ENCODE measurements around the gene PRAC1.

The PRAC1 gene

GRCh38 chr17:48722201-48722907, at the start of gene PRAC1:
TSS of gene PRAC1 (minus strand) at chr17:48722518. CDS start at chr17:48722392, 126 bp downstream.
- DNase-seq = no peak

DNA sequence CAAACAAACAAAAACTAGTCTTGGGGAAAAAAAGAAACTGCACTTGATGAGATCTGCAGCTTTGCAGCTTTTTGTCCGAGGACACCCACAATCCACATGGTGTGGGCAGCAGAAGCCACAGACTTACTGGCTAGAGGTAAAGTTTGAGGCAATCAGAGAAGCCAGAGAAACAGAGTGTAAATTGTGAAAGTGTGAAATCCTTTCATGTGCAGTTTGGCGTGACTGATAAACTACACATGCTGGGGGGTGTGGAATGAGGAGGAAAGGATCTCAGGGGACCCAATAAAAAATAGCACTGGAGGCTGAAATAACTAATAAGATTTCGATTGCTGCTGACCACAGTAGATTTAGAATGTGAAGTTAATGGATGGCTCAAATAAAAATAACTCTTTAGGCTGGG, 48.6 kb upstream of the PRAC1 start:
- no peak for DNase-seq

GRCh38 chr17:48769009-48769675, 46.8 kb upstream of the PRAC1 start:
- no peak for DNase-seq

- DNase-seq = no peak
Measured at GRCh38 chr17:48767263-48767774, 45.0 kb upstream of the PRAC1 start.

- DNase-seq = no peak
Measured at GRCh38 chr17:48761114-48761513, 38.8 kb upstream of the PRAC1 start.

GRCh38 chr17:48760411-48760810, 38.1 kb upstream of the PRAC1 start:
- no peak for DNase-seq

DNA sequence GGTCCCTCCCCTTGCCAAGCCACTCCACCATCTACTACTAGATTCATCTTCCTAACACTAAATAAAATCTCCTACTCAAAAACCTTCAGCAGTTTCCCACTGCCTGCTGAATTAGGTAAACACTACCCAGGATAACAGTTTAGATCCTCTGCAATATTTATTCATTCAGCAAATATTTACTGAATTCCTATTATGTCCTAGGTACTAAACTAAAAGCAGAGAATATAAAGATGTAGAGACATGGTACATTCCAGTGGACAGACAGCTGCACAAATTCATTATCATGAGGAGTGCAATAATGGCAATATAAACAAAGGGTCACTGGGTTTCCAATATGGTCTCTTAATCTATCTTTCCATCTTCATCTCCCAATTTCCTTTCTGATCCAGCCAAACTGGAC, 37.0 kb upstream of the PRAC1 start:
- no peak for DNase-seq

DNA sequence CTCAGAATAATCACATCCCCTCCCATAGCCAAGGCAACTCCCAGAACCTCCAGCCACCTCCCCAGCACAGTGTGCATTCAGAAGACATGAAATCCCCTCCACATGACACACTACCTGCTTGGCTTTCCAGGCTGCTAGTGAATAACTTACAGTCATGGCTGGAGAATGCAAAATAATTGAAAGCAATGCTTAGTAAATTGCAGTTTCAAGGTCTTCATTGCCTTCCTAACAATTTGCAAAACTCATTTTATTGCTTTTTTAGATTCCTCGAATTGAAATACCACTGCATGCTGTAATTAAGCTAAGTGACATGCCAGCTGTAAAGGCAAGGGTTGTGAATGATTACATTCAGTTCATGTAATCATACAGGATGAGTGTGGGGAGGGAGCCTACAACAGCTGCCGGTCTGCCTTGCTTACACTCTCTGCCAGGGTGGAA, 35.2 kb upstream of the PRAC1 start:
- no peak for DNase-seq

DNA sequence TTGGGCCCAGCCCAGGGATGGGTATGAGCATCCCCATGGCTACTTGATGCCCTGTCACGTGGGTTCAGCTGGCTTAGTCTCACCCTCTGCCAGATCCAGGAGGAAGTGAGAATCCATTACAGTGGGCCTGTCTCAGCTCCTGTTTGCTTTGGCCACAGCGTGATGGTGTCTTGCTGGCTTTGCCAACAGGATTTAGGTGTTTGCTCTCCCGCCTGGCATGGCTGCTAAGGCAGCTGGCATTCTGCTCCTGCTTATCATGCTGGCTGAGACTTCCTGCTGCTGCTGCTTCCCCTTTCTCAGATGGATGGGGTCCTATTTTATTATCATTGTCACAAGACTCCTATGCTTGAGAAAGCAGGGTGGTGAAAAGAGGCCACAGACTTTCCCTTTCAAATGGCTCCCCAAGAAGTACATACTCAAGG, 34.5 kb upstream of the PRAC1 start:
- no peak for DNase-seq

- no peak for DNase-seq
Measured at GRCh38 chr17:48755356-48755755, 33.0 kb upstream of the PRAC1 start.

- DNase-seq = peak in 1 of 2 experiments; percentile 6
Measured at GRCh38 chr17:48754500-48755261, 32.4 kb upstream of the PRAC1 start.

GRCh38 chr17:48753794-48754499, 31.6 kb upstream of the PRAC1 start:
- DNase-seq = no peak

GRCh38 chr17:48752399-48753288, 30.3 kb upstream of the PRAC1 start:
- no peak for DNase-seq

DNA sequence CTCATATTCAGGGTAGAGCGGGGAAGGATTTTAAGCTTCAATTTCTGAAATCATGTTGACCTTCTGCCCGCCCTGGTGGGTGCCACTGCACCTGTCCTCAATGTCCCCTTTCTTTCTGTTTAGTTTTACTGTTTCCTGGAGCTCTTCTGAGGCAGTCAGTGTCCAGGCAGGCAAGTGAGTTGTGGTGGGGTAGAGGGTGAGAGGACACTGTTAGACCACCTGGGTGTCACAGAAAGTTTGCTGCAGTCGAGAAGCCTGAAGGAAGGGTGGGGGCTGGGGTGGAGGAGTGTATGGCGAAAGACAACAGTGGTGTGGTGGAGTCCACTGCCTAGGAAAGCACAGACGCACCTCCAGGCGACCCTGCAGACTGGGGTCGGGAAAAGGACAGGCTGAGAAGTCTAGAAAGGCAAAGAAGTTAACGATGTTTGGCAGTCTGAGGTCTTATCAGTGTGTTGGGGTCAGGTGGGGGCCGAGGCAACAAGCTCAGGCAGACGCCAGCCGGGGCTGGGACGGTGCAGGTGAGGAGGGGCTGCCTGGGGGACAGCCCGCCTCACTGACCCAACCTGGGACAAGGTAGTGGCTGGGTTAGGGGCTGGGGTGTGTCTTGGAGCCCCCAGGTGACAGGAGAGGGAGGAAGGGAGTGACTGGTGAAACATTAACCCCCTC, 29.5 kb upstream of the PRAC1 start:
- DNase-seq = no peak

DNA sequence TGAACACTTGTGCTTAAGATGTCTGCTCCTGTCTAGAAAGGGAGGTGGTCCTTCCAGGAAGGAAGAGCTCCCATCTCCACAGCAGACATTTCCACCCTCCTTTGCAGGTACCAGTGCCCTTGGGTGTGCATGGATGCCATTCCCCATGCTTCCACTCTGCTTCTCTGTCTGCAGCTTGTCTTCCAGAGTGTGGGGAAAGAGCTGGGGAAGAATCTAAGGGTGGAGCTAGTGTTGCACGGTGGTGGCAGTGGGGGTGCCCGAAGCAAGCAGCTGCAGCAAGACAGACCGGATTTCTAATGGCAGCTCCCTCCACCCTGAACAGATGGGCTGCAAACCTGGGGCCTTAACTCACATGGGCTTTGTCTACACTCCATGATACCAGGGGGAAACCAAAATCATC, 28.9 kb upstream of the PRAC1 start:
- no peak for DNase-seq

GRCh38 chr17:48749621-48750553, 27.6 kb upstream of the PRAC1 start:
- DNase-seq = no peak

DNA sequence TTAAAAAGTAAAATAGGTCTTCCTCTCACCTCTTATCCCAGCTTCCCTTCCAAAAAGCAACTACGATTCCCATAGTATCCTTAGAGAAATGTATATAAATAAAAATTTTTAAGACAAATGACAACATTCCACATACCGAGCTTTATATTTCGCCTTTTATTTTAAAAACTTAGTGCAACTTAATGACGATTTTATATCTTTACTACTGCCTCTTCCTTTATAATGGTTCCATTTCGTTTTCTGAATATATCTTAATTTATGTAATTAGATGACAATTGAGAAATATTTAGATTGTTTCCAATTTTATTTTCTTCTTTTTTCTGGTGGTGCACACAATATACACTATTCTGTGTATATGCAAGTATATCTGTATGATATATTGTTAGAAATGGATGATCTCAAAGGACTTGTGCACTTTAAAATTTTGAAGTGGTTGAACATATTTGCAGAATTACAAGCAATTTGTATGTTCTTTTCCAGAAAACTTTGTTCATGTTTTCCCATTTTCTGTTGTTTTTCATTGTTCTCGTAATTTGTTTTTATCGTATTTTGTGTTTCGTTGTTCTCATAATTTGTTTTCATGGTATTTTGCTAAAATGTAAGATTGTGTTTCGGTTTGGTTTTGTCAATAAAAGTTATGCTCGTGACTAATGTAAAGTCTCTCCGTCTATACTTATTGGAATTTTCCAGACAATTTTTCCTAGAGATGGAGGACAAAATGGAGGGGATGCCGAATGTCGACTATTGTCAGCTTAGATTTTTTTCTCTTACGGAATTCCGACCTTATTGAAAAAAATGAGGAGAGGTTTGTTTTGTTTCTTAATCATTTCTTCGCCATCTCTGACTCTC, 26.6 kb upstream of the PRAC1 start:
- DNase-seq = no peak

DNA sequence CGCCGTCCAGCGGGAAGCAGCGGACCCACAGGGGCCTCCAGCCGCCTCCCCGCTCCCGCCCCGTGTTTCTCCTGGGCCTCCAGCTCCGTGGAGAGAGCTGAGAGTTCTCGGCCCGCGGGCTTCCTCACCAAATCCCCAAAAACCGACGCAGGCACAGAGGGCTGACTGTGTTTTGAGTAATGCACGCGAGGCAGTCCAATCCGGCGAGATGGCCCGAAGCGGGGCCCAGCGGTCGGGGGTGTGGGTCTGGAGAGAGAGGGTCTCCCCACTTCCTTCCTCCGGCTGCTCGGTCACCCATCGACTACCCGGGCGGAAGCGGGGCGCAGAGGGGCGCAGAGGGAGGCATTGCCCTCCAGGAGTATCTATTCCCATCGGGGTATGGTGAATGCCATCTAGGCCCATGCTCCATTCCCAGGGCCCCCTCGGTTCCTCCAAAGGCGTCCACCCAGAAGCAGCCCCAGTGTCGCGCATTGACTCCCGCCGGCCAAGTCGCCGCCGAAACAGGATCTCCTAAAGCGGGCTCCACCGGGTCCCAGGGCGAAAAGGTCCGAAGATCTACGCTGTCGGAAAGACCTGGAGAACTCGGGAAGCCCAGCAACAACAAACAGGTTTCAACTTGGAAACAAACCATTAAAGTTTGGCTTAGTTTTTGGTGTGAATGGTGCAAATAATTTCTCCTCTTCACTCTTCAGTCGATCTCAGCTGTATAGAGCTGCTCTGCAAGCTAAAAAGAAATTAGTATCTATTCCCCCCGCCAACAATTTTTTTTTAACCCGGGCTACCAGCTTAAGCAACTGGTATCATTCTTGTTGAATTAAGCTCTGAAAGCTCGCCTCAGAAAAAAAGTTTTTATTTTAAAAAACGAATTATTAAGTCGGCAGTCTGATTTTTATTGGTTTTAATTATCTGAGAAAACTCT, 25.4 kb upstream of the PRAC1 start:
- no peak for DNase-seq

Data from NCI-H1930 (cell line).